ENCODE data around the gene FBN1.

The FBN1 gene

DNA sequence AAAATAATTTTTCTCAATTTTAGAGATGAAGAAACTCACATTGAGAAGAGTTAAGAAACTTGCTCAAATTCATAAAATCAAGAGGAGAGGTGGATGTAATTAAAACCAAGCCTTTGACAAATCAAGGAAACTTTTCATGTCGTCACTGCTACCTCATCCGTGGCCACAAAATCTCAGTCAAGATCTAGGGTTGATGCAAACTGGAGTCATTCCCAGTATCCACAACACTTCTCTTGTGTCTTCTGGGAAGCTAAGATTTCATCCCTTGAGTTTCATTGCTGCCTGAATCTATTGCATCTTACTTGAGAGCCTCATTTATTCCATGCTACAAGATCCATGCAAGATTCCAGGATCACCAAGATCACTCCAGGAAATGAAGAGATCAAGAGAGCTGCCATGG, 5.4 kb upstream of the FBN1 start:
- DNase-seq: no peak

DNA sequence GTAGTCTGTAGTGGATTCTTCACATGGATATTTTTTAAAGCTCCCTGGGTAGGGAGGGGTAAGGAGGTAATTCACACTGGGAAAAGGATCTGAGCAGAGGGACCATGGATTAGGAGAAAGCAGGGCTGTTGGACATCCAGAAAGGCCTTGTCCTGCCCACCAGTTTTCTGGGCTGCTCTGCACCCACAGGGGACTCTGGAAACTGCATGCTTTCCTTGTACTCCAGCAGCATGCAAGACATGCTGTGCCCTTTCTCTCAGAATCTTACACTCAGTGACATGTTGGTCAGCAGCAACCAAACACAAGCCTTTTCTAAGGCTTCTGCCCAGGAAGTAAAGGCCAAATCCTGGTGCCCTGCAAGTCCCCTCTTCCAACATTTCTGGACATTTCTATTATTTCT, 2.5 kb upstream of the FBN1 start:
- no peak for DNase-seq

DNA sequence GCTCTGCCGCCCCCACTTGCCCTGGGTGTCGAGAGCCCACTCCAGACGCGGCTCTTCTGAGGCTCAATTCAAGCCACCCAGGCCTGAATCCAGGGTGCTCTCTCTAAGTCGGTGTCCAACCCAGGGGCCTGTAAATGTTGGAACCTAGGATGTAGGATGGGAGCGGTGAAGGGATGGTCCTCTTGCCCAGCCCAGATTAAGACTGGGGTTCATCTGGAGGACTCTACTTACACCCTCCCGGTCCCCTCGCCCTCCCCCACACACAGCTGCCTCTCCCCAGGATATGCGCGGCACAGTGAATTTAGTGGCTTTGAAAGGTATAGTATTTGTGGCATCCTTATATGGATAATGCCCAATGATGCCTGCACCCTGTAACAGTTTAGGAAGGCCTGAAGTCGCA, 822 bp upstream of the FBN1 start:
- no peak for DNase-seq

DNA sequence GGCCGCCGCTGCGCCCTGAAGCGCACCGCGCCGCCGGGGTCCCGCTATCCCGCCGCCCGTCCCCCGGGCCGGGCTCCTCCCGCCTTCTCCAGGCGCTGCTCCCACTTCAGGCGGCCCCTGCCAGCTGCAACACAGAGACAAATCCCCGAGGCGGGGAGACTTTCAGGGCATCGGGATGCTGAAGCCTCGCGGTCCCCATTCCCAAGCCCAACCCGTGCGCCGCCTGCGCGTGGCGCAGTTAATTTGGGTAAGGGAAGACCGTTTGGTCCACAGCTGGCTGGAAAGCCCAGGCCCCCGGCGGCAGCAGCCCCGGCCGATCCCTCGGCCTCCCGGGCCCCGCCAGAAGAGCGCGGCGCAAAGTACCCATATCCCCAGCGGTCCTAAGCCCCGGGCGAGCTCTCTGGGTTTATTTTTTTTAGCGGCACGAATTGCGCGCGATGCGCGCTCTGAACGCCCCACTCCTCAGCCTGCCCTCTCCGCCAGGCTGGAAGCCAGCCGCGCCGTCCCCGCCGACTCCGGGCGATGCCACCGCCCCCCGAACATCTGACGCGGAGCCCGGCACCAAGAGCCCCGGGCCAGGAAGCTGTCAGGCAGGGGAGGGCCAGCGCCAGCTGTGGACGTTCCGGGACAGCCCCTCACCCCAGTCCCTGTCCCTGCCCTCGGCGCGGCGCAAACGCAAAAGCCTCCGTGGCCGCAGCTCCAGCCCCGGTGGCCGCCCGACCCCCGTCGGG, 517 bp downstream of the FBN1 start:
- peak; percentile 62 for DNase-seq

DNA sequence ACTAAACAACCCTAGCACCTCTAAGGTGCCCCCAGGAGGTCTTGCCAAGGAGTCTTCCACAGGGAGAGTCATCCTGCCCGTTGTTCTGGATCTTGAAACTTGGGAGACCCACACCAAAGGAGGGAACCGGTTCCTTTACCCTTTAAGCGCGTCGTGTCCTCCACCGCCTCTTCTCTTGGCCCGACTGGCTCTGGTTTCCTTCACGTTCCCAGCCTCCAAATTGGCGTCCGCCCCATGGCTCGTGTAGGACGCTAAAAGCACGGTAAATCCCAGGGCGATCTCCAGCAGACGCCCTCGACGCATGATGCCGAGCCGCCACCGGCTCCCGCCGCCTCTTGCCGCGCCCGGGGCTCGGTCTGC, 1.1 kb downstream of the FBN1 start:
- DNase-seq: peak; percentile 62

DNA sequence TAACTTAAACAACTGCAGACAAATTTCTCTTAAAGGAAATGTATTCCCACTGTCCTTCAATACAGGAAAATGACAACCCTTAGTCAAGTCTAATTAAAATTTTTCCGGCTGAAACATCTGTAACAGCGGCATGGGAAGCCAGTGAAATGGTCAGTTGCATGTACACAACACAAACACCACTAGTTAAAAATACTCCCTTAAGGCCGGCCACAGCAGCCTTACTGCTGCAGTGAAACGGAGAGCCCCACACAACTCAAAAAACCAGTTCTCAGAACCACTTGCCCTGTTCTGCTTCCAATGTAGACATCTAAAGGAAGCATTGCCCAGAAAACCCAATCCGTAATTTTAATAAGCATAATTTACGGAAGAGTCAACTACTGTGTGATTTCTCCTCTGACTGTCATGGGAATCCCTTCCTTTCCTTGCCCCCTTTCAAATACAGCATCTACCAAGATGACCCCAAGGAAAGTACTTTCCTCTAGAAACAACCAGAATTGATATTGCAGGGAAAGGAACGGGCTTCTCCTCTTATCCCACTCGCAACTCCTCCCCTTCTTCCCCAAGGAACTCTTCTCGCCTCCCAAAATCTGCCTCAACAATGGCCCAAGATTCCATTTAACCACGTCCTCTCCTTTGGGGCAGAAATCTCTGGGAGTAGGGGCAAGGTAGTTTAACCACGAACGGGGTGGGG, 1.6 kb downstream of the FBN1 start:
- no peak for DNase-seq

DNA sequence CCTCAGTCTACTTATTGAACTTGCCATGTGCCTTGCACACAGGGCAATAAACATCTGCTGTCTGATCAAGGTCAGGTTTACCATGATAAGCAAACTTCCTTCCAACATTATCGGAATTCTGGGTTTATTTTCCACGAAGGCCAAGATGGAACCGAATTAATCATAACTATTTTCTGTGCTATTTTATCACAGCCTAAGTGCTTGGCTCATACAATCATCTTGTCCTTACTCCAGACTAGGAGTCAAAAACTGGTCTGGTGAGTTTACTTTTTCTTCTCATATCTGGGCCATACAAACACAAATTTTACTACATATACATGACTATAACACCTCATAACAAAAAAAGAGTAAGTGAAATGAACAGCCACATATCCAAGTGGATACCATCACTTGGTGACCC, 2.3 kb downstream of the FBN1 start:
- DNase-seq: no peak

DNA sequence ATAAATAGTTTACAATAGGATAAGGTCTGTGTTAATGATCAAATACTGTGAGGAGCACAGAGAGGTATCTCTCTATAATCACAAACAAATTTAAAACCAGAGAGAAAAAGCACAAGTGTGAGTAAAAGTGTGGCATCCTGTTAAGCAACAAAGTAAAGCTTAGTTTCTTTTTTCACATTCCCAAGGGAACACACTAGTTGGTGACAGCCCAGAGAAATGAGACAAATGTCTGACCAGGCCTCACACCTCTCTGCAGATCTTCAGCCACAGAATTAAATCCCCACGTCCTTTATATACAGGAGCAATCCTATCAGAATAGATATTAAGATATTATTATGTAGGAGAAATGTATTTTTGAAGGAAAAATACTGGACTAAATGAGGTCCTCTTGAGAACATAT, 2.7 kb downstream of the FBN1 start:
- no peak for DNase-seq

DNA sequence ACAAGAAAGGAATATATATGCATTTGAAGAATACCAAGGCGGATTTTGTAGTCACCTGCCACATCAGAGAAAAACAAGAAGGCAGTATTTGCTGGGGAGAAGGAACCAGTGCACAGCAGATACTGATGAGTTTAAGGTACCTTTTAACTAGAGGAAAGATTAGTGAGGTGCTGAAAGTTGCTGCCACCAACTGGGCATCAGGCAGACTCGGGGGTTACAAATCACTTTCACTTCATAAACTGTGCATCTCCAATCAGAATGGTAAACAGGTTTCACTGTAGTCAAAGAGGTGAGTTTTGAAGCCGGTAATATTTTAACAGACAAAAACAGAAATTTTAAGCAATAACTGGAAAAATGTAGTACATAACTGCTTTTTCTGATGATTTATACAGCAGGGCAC, 4.1 kb downstream of the FBN1 start:
- DNase-seq: no peak

DNA sequence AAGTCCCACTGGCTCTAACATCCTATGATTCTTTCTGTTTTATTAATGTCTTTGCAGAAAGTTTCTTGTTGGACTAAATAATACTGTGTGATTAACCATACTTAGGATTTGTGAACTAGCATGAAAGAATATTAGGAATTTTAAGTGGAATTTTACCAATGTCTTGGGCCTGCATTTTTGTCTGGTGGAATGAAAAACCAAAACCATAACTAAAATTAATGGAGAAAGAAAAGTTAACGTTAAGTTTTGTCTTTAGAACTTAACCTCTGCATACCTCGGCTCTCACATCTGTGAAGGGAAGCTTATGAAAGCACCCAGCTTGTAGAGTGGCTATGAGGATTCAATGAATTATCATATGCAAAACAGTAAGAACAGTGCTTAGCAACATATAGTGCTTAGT, 6.5 kb downstream of the FBN1 start:
- DNase-seq: no peak

DNA sequence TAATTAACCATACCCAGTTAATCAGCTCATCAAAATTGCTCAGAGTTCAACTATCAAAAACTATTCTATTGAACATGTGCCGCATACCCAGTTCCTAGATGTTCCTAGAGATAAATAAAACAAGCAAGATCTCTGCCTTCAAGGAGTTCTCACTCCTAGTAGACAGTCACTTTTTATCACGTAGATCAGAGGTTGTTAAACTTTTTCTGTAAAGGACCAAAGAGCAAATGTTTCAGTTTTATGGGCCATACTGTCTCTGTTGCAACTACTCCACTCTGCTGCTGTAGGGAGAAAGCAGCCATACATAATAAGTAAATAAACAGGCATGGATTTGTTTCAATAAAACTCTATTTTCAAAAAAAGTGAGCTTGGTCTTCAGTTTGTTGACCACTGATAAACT, 7.9 kb downstream of the FBN1 start:
- no peak for DNase-seq

DNA sequence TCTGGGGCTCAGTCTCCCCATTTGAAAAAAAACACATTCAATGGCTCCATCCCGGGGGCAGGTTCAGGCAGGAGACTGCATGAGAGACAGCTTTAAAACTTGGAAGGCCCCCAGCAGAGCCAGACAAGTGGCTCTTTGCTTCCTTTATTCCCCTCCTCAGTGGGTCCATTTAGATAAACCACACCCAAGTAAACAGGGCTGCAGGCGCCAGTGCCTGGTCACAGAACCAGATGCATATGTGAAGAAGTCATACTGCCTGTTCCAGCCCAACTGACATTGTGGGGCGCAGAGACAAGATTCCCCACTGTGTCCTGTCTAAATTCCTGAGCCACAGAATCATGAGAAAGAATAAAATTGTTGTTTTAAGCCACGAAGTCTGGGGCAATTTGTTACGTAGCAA, 9.0 kb downstream of the FBN1 start:
- no peak for DNase-seq

DNA sequence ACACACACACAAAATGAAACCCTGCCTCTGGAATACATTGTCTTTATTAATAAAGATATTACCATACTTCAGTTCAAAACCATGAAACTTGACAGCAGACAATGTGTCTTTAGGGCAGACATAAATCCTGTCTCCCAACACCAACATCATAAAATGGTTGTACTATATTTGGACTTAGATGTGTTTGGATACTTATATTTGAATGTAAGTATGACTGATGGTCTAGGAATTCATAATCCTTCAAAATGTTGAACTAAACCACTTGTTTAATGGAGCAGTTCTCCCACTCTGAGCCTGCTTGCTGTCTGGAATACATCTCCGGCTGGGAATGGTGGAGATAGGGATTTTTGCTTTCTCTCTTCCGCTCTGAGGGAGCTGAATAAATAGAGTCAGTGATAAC, 10.6 kb downstream of the FBN1 start:
- no peak for DNase-seq

DNA sequence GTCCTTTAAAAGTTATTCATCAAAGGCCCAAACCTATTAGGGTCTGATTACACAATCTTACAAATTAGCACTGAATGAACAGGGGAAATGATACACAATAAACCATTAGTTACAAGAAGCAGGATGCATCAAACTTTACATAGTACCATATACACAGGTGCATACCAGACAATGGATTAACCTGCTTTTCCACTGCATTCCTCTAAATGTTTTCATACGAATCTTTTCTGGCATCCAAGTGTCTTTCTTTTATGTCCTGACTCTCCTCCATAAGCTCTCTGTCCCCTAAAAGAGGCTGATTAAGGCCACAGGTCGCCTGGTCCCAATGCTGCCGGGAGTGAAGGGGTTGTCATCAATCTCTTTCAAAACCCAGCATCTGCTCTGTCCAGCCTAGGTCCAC, 11.4 kb downstream of the FBN1 start:
- no peak for DNase-seq

DNA sequence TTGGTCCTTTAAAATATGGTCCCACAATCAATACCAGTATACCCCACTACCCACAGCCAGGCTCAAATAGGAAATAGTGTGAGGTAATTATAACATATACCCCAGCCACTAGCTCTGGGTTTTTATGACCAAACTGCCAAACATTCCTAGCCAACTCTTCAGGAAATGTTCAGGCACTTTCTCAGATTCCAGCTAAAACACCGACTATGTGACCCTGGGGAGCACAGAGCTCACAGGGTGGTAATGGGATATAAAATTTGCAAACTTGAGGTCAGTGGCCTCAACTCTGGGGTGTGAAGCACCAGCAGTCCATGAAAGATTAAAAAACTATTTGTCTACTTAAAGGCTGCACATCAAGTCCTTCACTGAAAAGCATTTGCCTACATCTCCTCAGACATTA, 12.9 kb downstream of the FBN1 start:
- DNase-seq: no peak

DNA sequence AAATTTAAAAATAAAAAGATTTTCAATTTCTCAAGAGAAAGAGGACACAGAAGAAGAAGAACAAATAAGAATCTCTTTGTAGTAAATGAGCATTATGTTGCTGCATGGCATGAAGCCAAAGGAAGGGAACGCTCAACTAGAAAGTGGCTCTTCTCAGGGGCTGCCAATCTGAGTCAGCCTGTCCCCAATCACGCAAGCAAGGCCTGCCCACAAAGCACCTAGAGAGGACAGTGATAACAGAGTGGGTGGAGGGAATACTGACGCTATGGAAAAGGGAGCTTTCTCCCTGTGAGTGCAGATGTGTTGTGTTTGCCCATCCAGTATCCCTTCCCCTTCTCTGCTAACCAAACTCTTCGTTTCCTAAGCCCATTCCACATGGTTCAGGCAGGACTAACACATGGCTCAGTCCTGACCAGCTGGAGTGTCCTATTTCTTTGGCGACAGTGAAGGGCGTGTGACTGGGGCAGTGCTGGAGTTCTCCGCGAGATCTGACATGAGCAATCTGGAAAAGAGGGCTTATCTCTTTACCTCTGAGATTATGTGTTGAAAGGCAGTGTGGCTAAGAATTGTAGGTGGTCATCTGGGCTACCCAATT, 14.2 kb downstream of the FBN1 start:
- DNase-seq: no peak

DNA sequence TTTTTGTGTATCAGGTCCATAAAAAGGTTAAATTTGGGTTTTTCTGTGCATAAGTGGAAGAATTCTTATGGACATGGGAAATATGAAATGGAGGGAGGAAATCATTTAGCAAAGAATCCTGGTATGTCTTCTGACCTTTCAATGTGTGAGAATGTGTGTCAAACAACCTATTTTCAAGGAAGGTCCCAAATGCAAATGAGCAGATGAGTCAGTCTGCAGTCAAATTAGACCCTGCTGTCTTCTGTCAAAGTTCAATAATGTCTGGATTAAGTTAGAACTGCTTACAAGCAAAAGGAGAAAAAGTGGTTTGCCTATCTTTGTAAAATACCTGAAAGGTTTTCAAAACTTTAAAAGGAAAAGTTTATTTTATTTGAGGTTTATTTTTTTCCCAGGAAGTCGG, 15.3 kb downstream of the FBN1 start:
- no peak for DNase-seq

DNA sequence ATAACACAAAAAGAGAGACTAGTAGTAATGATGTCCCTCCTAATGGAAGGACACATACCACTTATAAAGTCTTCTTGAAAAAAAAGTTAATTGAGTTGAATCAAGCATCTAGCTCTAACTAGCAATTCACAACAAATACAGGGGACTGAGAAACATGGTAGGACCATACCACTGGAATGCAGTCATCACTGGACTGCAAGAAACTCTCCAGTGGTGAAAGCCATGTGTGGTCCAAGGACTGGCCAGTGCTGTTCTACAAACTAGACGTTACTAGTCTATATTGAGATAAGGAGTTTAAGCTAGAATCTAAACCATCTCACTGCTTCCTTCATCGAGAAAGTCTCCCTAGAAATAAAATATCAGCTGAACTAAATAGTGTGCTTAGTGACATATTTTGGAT, 16.7 kb downstream of the FBN1 start:
- no peak for DNase-seq

DNA sequence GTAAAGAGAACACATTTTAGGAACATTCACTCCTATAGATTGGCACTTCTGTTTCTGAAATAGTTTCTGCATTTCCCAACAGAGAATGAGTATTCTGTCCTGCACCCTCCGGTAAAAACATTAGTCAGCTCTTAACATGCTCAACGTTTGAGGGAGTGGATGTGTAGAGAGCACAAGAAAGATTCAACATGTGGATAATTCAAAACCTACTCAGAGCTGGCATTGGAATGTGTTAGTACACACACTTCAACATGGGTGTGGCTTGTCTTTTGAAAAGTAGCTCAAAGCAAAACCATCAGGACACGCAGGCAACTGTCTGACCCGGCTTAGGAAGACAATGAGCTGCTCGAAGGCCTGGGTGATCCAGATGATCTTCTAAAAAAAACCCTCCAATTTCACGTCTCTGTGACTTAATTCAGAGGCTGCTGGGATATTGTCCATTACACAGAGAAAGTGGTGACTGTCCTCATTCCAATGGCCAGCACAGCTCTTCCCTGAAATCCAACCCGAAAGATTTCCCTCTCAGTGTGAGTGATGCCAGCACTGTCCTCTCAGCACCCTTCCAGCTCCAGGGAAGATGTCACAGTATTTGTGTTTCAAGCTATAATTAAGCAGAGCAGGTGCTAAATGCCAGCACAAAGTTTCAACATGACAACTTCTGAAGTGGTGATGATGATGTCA, 18.1 kb downstream of the FBN1 start:
- no peak for DNase-seq

DNA sequence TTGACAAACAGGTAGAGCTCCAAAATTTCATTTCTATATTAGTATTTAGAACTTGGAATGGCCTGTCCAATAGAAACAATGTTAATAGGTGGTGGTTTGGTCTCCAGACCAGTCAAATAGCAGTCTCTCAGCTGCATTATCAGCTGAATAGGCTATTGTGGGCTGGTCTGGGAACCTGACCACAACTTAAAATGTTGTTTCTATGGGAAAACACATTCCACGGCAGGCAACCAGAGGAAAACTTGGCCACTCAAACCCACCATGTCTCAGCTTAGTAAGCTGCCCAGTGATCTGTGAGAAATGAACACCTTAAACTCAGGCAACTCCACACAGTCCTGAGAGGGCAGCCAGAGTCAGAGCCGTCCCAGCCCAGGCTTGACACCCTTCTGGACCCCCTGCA, 20.4 kb downstream of the FBN1 start:
- DNase-seq: no peak

DNA sequence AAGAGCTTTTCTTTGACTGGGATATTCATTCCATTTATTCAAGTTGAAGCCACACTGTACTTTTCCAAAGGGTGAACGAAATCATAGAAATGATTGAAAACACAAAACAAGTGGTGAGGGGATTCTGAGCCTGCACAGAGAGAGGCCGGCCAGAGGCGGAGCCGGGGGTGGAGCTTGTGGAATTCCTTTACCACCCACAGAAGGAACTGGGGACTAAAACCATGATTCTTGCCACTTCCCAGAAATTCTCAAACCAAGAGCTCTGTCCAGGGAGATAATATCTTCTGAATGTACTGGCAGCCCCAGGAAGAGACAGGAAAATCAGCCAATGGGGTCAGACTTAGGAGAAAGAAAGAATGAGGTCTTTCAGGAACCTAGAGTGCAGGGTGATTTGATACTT, 20.8 kb downstream of the FBN1 start:
- no peak for DNase-seq

DNA sequence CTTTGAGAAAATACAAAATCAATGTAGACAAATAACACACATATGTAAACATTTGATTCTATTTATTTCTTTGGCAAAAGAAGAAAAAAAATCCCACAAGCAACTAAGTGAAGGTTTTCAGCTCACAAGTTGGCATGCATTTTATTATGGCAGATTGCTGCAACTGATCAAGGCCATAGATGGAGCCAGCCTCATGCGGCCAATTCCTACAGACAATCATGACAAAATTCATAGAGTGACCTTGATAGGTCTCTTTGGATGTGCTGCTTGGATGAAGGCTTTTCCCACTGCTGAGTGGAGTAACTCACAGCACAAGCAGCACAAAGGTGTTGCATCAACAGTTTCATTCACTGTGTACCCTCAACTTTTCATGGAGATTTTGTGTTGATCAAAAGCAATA, 22.1 kb downstream of the FBN1 start:
- DNase-seq: no peak

DNA sequence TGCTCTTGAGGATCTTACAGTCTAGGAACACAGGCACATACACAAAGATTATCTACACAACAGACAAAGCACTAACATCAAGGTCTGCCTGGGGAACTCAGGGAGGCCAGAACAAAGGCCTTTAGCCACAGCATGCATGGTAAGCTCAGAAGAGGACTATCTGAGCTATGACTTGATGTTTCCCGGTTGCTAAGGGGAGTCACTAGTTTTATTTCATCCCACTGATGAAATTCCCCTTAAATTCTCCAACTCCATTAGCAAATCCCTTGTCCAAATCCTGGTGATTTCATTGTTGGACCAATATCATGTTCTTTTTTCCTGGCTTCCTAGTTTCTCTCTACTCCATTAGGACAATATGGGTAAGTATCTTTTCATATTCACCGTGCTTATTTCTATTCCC, 23.3 kb downstream of the FBN1 start:
- DNase-seq: no peak

DNA sequence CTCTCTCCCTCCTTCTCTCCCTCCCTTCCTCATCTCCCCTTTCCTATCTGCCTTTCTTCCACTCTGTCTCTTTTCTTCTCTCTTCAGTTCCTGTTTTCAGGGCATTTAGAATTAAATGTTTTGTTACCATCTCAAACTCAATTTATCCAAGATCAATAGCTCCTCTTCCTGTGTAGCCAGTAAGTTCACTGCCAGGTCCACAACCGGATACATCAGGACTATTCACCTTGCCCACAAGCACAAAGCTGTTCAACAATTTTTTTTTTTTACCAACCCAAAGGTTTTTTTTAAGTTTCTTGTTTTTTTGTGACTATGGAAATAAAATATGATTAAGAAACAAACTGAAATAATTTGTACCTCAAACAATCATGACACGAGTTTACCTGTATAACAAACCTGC, 26.1 kb downstream of the FBN1 start:
- DNase-seq: no peak
